ENCODE data around the gene SPCS2.
A peak's percentile ranks its signal among the peaks of the same experiment; 100 is the strongest.
"Not testable (repeated sequence)": the region's sequence is repeated elsewhere in the genome, so short reads cannot be mapped to it uniquely, and the experiment has no call there.

SPCS2 gene

DNA sequence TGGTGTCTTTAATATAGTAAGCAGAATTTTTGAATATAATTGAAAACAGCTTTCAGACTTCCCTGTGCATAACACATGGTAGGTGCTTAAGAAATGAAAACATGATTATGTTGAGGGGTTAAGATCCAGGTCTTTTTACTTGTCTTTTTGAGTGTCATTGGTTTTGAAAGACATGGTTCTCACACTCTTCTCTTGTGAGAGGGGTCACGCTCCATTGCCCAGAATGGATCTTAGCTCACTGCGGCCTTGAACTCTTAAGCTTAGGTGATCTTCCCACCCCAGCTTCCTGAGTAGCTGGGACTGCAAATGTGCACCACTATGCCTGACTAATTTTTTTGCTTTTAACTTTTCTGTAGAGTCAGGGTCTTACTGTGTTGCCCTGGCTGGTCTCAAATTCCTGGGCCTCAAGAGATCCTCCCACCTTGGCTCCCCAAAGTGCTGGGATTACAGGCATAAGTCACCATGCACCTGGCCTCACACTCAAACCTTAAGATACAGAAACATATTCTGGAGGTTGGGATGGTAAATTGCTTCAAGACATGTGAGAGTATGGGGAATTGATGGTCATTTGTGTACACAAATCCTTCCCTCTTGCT is 1.4 kb downstream of the SPCS2 start:
- DNase-seq: no peak

DNA sequence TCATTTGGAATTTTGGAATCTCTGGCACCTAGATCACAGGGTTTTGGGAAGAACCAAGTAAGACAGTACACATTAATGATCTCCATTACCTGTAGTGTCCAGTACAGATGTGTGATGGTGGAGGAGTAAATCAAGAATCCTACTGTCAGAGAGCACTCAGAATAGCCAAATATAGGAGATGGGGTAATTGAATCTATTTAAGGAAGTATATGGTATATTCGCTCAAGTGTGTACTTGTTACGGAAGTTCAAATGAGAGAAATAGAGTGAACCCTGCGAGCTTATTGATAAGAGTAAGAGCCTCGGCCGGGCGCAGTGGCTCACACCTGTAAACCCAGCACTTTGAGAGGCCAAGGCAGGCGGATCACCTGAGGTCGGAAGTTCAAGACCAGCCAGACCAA is 2.2 kb downstream of the SPCS2 start:
- DNase-seq: no peak

GRCh38 chr11:74952752-74953151 is 3.7 kb downstream of the SPCS2 start:
- DNase-seq: no peak

DNA sequence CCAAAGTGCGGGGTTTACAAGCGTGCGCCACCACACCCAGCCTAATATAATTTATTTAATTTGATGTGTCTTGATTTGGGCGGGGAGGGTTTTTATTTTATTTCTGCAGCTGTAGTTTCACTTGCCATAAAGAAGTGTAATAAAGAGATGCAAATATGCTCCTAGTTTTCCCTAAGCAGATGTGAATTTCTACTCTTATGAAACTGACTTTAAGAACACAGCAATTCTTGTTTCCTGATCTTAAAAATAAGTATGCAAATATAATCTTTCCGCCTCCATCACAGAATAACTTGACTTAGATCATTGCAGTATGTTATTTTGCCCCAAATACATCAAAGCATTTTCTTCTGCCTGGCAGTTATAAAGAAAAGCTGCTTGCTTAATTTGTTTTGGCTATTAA is 4.4 kb downstream of the SPCS2 start:
- no peak for DNase-seq

DNA sequence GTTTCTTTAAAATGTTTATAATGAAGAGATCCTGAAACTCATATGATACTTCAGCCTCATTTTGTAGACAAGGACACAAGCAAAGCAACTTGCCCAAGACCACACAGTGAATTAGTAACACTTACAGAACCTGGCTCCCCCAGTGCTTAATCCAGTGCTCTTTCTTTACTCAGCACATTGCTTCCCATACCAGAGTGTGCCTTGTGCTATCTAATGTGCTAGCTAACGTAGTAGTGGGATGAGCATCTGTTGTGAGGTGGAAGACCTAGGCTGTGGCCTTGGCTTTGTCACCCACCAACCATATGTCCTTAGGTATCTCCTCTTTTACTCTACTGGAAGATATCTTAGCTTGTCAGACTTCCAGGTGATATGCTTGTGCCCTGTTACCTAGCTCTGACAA is 5.1 kb downstream of the SPCS2 start:
- no peak for DNase-seq

DNA sequence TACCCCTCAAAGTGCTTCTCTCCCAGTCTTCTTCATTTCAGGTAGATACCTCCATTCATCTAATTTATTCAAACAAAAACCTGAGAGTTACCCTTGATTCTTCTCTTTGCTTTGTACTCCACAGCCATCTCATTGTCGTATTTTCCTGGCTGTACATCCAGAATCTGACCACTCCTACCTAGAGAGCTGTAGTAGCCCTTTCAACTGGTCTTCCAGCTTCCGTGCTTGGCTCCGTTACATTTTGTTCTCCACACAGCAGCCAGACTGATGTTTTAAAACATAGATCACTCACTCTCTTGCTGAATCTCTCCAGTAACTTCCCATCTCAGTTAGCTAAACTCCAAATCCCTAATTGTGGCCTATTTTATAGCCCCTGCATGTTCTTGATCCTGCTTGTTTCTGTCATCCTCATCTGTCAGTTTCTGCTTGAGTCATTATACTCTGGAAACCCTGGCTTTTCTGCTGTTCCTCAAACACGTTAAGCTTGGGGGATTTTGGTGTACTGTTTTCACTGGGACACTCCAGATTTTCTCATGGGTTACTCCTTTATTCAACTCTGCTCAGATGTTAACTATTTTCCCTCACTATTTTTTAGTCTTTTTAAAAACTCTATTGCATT is 7.4 kb downstream of the SPCS2 start:
- no peak for DNase-seq

DNA sequence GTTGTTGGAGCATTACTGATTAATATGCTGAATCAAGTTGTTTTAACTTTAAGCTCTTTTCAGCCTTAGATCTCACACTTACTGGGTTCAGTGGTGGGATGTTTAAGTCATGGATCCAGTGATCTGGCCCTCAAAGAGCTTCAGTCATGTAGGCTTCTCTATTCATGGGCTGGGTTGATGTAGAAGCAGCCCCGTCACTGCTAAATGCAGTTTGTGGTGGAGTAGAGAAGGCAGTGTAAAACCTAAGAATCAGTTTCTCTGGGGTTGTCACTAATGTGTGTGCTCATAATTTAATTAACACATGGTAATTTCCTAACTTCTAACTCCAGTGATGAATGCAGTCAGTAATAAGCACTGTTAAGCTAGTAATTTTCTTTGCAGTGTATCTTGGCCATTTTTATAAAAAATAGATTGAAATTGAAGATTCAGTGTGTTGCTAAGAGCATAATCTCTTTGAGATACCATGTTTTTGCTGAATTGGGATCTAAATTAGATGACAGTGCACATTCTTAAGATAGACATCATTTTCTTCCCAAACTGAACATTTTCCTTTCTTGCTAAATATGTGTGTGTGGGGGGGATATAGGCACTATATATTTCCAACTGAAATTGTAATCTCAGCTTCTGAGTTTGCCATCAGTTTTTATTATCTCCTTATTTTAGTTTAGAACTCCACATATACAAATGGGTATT is 9.0 kb downstream of the SPCS2 start:
- no peak for DNase-seq

- DNase-seq: not testable (repeated sequence)
These were observed 11.1 kb downstream of the SPCS2 start for GRCh38 chr11:74960128-74960527.

DNA sequence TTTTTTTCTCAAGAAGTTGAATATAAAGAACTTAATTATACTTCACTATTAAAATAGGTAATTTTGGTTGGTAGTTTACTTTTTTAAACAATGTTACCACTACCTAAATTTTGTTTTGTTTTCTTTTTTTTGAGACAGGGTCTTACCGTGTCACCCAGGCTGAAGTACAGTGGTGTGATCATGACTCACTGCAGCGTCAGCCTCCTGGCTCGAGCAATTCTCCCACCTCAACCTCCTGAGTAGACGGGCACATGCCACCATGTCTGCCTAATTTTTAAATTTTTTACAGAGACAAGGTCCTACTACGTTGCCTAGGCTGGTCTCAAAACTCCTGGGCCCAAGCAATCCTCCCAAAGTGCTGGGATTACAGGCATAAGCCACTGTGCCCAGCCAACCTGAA is 17.6 kb downstream of the SPCS2 start:
- DNase-seq: no peak

GRCh38 chr11:74970852-74971395 is 21.9 kb downstream of the SPCS2 start:
- DNase-seq: no peak

DNA sequence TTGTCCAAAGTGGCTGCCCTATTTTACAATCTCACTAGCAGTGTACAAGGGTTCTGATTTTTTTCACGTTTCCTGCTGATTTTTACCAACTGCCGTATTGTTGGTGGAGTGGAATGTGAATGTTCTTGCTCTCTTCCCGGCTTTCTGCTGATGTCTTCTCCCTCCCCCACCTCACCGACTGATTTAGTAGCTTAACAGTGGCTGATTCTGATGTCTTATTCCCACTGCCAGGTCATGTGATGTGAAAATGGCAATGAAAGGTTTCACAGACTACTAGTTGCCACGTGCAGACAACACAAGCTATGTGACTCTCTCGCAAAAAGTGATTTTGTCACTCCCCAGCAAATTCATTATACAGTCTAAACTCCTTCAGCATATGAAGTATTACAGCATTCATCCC is 22.4 kb downstream of the SPCS2 start:
- DNase-seq: no peak

DNA sequence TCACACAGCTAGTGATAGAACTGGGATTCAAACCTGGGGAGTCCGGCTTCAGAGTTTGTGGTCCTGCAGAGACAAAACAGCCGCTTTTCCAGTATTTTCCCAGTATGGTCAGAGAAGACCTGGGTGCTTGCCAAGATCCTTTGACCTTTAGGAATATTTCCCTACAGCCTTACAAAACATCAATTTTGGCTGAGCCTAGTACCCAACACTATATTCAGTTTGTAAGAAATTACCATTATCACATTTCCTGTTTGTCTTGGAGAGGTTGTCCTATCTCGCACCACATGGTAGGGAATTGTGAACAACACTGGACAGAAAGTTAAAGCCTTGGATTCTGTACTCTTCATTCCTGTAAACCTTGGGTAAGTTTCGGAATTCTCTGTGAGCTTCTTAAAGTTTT is 29.0 kb downstream of the SPCS2 start:
- no peak for DNase-seq

DNA sequence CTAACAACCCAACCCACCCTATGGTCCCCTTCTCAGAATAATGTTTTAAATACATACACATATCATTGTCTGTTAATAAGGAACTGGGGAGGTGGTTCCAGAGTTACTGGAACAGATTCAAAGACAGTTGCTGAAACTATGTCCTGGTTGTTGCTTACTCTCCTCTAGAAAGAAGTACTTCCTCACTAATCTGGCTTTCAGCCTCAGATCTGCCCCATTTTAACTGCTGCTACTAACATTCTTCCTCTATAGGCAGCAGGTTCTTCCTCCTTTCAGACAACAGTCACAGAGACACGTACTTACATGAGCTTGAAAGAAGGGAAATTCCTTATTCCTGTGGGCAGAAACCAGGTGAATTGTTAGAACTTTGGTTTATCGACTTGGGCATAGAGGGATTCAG is 31.6 kb downstream of the SPCS2 start:
- DNase-seq: no peak

DNA sequence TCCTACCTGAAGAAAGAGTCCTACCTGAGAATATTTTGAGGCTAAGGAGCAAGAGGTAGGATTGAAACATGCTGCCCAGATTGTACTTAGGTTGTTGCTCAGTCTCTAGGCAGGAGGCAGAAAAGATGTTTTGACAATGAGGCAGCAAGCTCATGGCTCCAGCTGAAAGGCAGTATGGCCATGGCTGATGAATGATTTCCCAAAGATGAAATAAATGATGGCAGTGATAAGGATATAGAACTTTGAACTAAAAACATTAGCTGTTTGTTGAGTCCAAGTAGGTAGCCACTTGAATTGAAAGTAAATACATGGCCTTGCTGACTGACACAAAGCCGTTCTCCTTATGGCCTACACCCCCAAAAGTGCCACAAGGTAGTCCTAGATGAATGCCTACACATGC is 32.8 kb downstream of the SPCS2 start:
- DNase-seq: no peak

DNA sequence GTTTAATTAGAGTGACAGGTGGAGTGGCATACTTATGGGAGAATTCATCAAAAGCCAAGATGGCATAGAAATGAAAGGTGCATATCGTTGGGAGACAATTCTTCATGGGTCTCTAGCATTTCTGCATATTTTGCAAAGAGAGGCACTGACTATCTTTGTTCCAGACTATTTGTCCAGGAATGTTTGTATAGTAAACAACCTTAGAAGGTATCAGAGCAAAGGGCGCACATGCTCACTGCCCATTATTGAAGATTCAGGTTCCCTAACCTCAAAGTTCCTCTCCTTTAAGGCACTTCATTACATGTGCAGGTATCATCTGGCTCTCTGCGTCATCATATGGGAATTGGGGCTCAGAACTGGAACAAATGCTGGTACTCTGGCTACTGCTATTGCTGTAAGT is 35.0 kb downstream of the SPCS2 start:
- no peak for DNase-seq

- DNase-seq: no peak
These were observed 35.7 kb downstream of the SPCS2 start for GRCh38 chr11:74984730-74985129.

- DNase-seq: peak; percentile 85
These were observed 39.6 kb downstream of the SPCS2 start, which contains the start of gene NEU3 for GRCh38 chr11:74988541-74989259. NEU3 (plus strand) TSS chr11:74988933; CDS start chr11:74989061, 128 bp downstream.

DNA sequence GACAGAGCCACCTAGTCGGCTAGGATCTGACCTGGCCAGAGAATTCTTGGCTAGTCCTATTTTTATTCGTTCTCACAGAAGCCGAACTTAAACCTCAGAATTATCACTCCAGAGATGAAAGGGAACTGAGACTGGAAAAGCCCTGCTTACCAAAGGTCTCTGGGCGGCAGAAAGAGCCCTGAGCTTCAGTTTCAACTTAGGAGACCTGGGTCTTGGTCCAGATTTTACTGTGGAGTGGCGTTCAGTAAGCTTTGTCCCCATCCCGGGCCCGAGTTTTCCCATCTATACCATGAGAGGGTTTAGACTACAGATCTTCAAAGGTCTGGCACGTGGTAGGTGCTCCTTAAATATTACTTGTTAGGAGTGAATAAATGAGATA is 40.2 kb downstream of the SPCS2 start:
- no peak for DNase-seq

GRCh38 chr11:74990150-74990549 is 41.1 kb downstream of the SPCS2 start:
- not testable (repeated sequence) for DNase-seq

DNA sequence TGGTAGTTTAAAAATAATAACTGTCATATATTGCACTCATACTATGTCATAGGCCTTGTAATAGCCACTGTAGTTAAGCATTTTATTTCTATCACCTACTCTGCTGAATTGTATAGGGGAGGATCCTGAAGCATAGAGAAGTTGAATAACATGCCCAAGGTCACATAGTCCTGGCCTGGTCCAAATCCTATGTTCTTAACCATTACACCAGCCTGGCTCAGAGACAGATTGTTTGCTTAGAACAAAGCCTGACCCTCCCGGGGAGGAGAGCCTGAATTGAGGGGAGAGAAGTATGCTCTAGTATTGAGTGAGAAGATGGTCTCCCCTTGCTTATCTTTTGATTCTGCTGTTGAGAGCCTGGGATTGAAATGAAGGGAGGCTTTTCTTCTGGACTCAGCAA is 41.9 kb downstream of the SPCS2 start:
- no peak for DNase-seq

GRCh38 chr11:74992852-74993251 is 43.8 kb downstream of the SPCS2 start:
- no peak for DNase-seq

DNA sequence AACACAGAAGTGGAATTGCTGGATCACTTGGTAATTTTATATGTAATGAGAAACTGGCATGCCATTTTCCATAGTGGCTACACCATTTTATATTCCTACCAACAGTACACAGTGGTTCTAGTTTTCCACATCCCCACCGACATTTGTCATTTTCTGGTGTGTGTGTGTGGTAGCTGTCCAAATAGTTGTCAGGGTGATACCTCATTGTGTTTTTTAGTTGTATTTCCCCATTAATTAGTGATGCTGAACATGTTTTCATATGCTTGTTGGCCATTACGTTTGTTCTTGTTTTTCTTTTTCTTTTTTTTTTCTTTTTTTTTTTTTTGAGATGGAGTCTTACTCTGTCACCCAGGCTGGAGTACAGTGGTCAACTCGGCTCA is 51.9 kb downstream of the SPCS2 start:
- no peak for DNase-seq

GRCh38 chr11:75001686-75002085 is 52.6 kb downstream of the SPCS2 start:
- no peak for DNase-seq

- no peak for DNase-seq
These were observed 53.5 kb downstream of the SPCS2 start for GRCh38 chr11:75002516-75002915.

All from CD4-positive, alpha-beta T cell treated with Interleukin-10 for 1 hour (primary cell).